Hepatic stellate cell (primary cell): ENCODE data around the gene WASF2.
"Not testable (repeated sequence)": the region's sequence is repeated elsewhere in the genome, so short reads cannot be mapped to it uniquely, and the experiment has no call there.

Experiments
- DNase-seq: peaks from one replicate; pipeline ENCODE4 v3.0.0; 2011; ENCODE audit warnings: low spot score

WASF2 gene

GRCh38 chr1:27451343-27451742 lies 38.6 kb downstream of the WASF2 start:
- no peak for DNase-seq

- DNase-seq: no peak
Measured at GRCh38 chr1:27448982-27449381, 41.0 kb downstream of the WASF2 start.

GRCh38 chr1:27447883-27448282 lies 42.1 kb downstream of the WASF2 start:
- no peak for DNase-seq

GRCh38 chr1:27447399-27447798 lies 42.6 kb downstream of the WASF2 start:
- DNase-seq: no peak

GRCh38 chr1:27446496-27447020 lies 43.4 kb downstream of the WASF2 start:
- DNase-seq: no peak

GRCh38 chr1:27445177-27445936 lies 44.6 kb downstream of the WASF2 start:
- no peak for DNase-seq

GRCh38 chr1:27444632-27445031 lies 45.3 kb downstream of the WASF2 start:
- no peak for DNase-seq

GRCh38 chr1:27439150-27439549 lies 50.8 kb downstream of the WASF2 start:
- DNase-seq: no peak

- no peak for DNase-seq
Measured at GRCh38 chr1:27438621-27439061, 51.3 kb downstream of the WASF2 start.

GRCh38 chr1:27436204-27437159 lies 53.5 kb downstream of the WASF2 start:
- peak; percentile 73 for DNase-seq

GRCh38 chr1:27435566-27436203 lies 54.3 kb downstream of the WASF2 start:
- DNase-seq: no peak

- DNase-seq: no peak
Measured at GRCh38 chr1:27433706-27434105, 56.3 kb downstream of the WASF2 start.

GRCh38 chr1:27432725-27433124 lies 57.2 kb downstream of the WASF2 start:
- DNase-seq: not testable (repeated sequence)

- no peak for DNase-seq
Measured at GRCh38 chr1:27431601-27431940, 58.4 kb downstream of the WASF2 start.

GRCh38 chr1:27430903-27431600 lies 58.9 kb downstream of the WASF2 start:
- no peak for DNase-seq

- DNase-seq: no peak
Measured at GRCh38 chr1:27429029-27429425, 60.9 kb downstream of the WASF2 start.

GRCh38 chr1:27428316-27429028 lies 61.5 kb downstream of the WASF2 start:
- DNase-seq: no peak

GRCh38 chr1:27427816-27428315 lies 62.1 kb downstream of the WASF2 start:
- no peak for DNase-seq

GRCh38 chr1:27427329-27427728 lies 62.6 kb downstream of the WASF2 start:
- DNase-seq: no peak

- no peak for DNase-seq
Measured at GRCh38 chr1:27423709-27424108, 66.3 kb downstream of the WASF2 start.
